ENCODE data around the gene CCDC51. TPM values are rescaled to one million over a fixed set of nuclear protein-coding genes. Genes with fewer than 3 reads are reported as not detected.

CCDC51 gene
- total and polyA plus RNA-seq, 2 donors (not counting 3 experiments of a cell fraction or from before 2014, with no cell fraction given) = 11.2 to 11.3 TPM

DNA sequence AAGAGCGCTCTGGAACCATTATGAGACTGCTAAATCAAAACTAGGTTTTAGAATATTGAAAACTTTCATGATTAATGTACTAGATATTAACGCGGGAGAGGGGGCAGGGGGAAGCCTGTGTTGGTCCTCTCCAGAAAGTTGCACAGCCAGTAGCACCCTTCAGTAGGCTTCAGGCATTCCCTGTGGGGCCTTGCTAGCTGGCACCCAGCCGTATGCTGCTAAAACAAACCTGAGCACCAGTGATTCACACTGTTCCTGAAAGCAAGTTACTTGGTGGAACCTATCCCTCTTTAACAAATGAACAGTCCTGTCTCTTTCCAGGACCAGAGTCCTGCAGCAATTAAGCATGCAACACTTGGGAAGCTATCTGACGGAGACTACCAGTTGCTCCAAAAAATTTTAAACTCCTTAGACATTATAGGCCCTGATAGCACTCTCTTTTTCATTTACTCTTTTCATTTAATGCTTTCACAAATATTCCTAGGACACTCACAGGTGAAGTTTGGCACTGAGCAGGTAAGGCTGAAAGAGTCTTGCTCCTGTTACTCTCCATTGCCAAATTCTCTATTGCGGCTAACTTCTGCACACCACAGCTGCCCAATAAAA lies 5.5 kb upstream of the CCDC51 start:
- POLR2A ChIA-PET = no interaction called here
- CTCF ChIA-PET = interaction anchor here (1.6 to 8.8 kb wide), 2 partner anchors 10 to 45 kb away, joined by 4 to 83 read pairs; no protein-coding TSS in a partner anchor
- no TSS peak for BruUV-seq (replicated peaks)
- Histone ChIP-seq H3K9ac (replicated peaks; ENCODE audit: extremely low read depth, insufficient read depth, low read length) (no peak overlapping the region), H3K9me1 (replicated peaks; ENCODE audit: control insufficient read depth, extremely low read depth, insufficient read depth, low read length) (no peaks in the 10 kb centered on the region), H3K4me2 (ENCODE audit: insufficient read depth, low read length) (peak overlapping the region; percentile 98), H3K27ac (ENCODE audit: insufficient read depth, low read depth, low read length) (no peak overlapping the region), H3K79me2 (ENCODE audit: control insufficient read depth, insufficient read depth, low read length) (peaks cover 40% of the 10 kb centered on the region), H3K4me3 (replicated peaks in 1 of 3; ENCODE audit: insufficient read depth in 1 of 3, low read depth in 1 of 3, low read length in 3 of 3) (peak overlapping the region in 1 of 3 experiments; percentile 92), H2AFZ (ENCODE audit: low read depth, low read length) (no peak overlapping the region), H3K27me3 (ENCODE audit: control insufficient read depth in 2 of 2, insufficient read depth in 2 of 2, low read length in 2 of 2) (no peaks in the 10 kb centered on the region), H4K20me1 (replicated peaks; ENCODE audit: control insufficient read depth, extremely low read depth, insufficient read depth, low read length) (no peaks in the 10 kb centered on the region), H3K36me3 (ENCODE audit: control insufficient read depth in 2 of 2, extremely low read depth in 1 of 2, insufficient read depth in 2 of 2, low read length in 2 of 2) (peaks cover 8% of the 10 kb centered on the region in 2 experiments), H3K4me1 (ENCODE audit: control insufficient read depth, extremely low read depth, insufficient read depth, low read length) (peaks cover 19% of the 10 kb centered on the region), H3K9me3 (replicated peaks; ENCODE audit: control insufficient read depth, insufficient read depth, low read length) (no peaks in the 10 kb centered on the region)
- FAIRE-seq = no peak
- intact Hi-C loops (cut with micrococcal nuclease) (no loop called here), dilution Hi-C loops (cut with MboI; ENCODE audit: extremely low pct_ligation_motif_present, low sequenced_read_pairs) (no loop called here)
- peak; percentile 11 for TF ChIP-seq POLR2AphosphoS5 (IDR thresholded peaks at IDR 0.05; ENCODE audit: insufficient read depth, low read depth, low read length)
- TF ChIP-seq, protein P1, sequence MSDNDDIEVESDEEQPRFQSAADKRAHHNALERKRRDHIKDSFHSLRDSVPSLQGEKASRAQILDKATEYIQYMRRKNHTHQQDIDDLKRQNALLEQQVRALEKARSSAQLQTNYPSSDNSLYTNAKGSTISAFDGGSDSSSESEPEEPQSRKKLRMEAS (IDR thresholded peaks at IDR 0.05; ENCODE audit: insufficient read depth, insufficient read length) = no peak
- DNase-seq (ENCODE audit: low read depth, low spot score) = no peak

DNA sequence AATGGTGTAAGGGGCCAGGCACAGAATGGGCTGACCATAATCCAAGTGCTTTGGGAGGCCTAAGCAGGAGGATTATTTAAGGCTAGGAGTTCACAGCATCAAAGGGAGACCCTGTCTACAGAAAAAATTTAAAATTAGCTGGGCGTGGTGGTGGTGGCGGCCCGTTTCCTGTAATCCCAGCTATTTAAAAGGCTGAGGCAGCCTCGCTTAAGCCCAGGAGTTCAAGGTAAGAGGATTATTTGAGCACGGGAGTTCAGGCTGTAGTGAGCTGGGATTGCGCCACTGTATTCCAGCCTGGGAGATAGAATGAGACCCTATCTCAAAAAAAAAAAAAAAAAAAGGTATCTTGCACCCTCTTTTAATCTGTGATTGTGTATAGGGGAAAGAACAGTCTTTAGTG lies 2.0 kb upstream of the CCDC51 start:
- H4K20me1 ChIP-seq (replicated peaks; ENCODE audit: control insufficient read depth, extremely low read depth, insufficient read depth, low read length) = no peaks in the 10 kb centered on the region
- H3K4me3 ChIP-seq (replicated peaks in 1 of 3; ENCODE audit: insufficient read depth in 1 of 3, low read depth in 1 of 3, low read length in 3 of 3) = no peak overlapping the region
- no TSS peak for BruUV-seq (replicated peaks)
- no peaks in the 10 kb centered on the region for H3K9me1 ChIP-seq (replicated peaks; ENCODE audit: control insufficient read depth, extremely low read depth, insufficient read depth, low read length)
- dilution Hi-C loops (cut with MboI; ENCODE audit: extremely low pct_ligation_motif_present, low sequenced_read_pairs) = no loop called here
- H3K9me3 ChIP-seq (replicated peaks; ENCODE audit: control insufficient read depth, insufficient read depth, low read length) = no peaks in the 10 kb centered on the region
- H3K79me2 ChIP-seq (ENCODE audit: control insufficient read depth, insufficient read depth, low read length) = peaks cover 27% of the 10 kb centered on the region
- H3K27me3 ChIP-seq (ENCODE audit: control insufficient read depth in 2 of 2, insufficient read depth in 2 of 2, low read length in 2 of 2) = no peaks in the 10 kb centered on the region
- peak overlapping the region; percentile 56 for H3K4me2 ChIP-seq (ENCODE audit: insufficient read depth, low read length)
- H3K36me3 ChIP-seq (ENCODE audit: control insufficient read depth in 2 of 2, extremely low read depth in 1 of 2, insufficient read depth in 2 of 2, low read length in 2 of 2) = peaks cover 8% of the 10 kb centered on the region in 2 experiments
- DNase-seq (ENCODE audit: low read depth, low spot score) (no peak), FAIRE-seq (no peak)
- no peak overlapping the region for H3K9ac ChIP-seq (replicated peaks; ENCODE audit: extremely low read depth, insufficient read depth, low read length)
- H3K4me1 ChIP-seq (ENCODE audit: control insufficient read depth, extremely low read depth, insufficient read depth, low read length) = peaks cover 16% of the 10 kb centered on the region
- ChIA-PET CTCF (no interaction called here), POLR2A (no interaction called here)
- no peak overlapping the region for H2AFZ ChIP-seq (ENCODE audit: low read depth, low read length)
- no peak overlapping the region for H3K27ac ChIP-seq (ENCODE audit: insufficient read depth, low read depth, low read length)
- no peak for TF ChIP-seq EZH2 (IDR thresholded peaks at IDR 0.05; ENCODE audit: borderline replicate concordance, low read depth, low read length, severe bottlenecking)
- no peak for TF ChIP-seq GATA2 (IDR thresholded peaks at IDR 0.05; ENCODE audit: insufficient read depth, insufficient read length, low read depth, low read length)
- TF ChIP-seq, protein P2, sequence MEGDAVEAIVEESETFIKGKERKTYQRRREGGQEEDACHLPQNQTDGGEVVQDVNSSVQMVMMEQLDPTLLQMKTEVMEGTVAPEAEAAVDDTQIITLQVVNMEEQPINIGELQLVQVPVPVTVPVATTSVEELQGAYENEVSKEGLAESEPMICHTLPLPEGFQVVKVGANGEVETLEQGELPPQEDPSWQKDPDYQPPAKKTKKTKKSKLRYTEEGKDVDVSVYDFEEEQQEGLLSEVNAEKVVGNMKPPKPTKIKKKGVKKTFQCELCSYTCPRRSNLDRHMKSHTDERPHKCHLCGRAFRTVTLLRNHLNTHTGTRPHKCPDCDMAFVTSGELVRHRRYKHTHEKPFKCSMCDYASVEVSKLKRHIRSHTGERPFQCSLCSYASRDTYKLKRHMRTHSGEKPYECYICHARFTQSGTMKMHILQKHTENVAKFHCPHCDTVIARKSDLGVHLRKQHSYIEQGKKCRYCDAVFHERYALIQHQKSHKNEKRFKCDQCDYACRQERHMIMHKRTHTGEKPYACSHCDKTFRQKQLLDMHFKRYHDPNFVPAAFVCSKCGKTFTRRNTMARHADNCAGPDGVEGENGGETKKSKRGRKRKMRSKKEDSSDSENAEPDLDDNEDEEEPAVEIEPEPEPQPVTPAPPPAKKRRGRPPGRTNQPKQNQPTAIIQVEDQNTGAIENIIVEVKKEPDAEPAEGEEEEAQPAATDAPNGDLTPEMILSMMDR (IDR thresholded peaks at IDR 0.05; ENCODE audit: extremely low read depth in 1 of 2, insufficient read depth in 1 of 2, low read depth in 1 of 2, low read length in 2 of 2) = no peak
- no peak for TF ChIP-seq FOS (IDR thresholded peaks at IDR 0.05; ENCODE audit: borderline replicate concordance, insufficient read depth, low read length)
- TF ChIP-seq JUN (IDR thresholded peaks at IDR 0.05; ENCODE audit: borderline replicate concordance, insufficient read depth, insufficient read length, low read depth) = no peak
- TF ChIP-seq, protein P1 (IDR thresholded peaks at IDR 0.05; ENCODE audit: insufficient read depth, insufficient read length) = no peak
- no peak for TF ChIP-seq POLR2A (IDR thresholded peaks at IDR 0.05; ENCODE audit: low read depth, low read length)
- TF ChIP-seq POLR2AphosphoS5 (IDR thresholded peaks at IDR 0.05; ENCODE audit: insufficient read depth, low read depth, low read length) = no peak
- intact Hi-C loops (cut with micrococcal nuclease) = loop anchor here (2.0 kb wide), 2 partner anchors 63 to 107 kb away; partner anchors contain the start of gene SHISA5
